T-helper 2 cell (primary cell): ENCODE data around the gene CARD9.
"Not testable (repeated sequence)": the region's sequence is repeated elsewhere in the genome, so short reads cannot be mapped to it uniquely, and the experiment has no call there.

Source experiments
- DNase-seq, 5 experiments: peaks; one replicate each; pipeline versions ENCODE4 v3.0.0 to v3.0.0-alpha.2; 2012 to 2022

CARD9 gene

GRCh38 chr9:136319244-136319643 lies 54.2 kb downstream of the CARD9 start:
- not testable (repeated sequence) for DNase-seq

- DNase-seq = no peak
Observed at GRCh38 chr9:136318776-136319241, 54.7 kb downstream of the CARD9 start.

- no peak for DNase-seq
Observed at GRCh38 chr9:136318111-136318775, 55.2 kb downstream of the CARD9 start.

- DNase-seq = no peak
Observed at GRCh38 chr9:136317695-136318094, 55.8 kb downstream of the CARD9 start.

GRCh38 chr9:136316896-136317676 lies 56.4 kb downstream of the CARD9 start:
- DNase-seq = no peak

- DNase-seq = peak in 2 of 5 experiments; percentile 41 to 74
Observed at GRCh38 chr9:136316271-136316751, 57.2 kb downstream of the CARD9 start.

GRCh38 chr9:136314944-136315343 lies 58.5 kb downstream of the CARD9 start:
- DNase-seq = no peak

GRCh38 chr9:136314056-136314416 lies 59.4 kb downstream of the CARD9 start:
- no peak for DNase-seq
